D721Med (cell line): ENCODE results near the gene ENO1.
"Not testable (repeated sequence)": the region's sequence is repeated elsewhere in the genome, so short reads cannot be mapped to it uniquely, and the experiment has no call there.

Experiments
- DNase-seq: peaks from one replicate; pipeline ENCODE4 v3.0.0; 2011; ENCODE audit warnings: low spot score; ENCODE audit not compliant: insufficient read length
- FAIRE-seq: peaks from 2 replicates; lab custom pipeline; 2011; peaks lifted over from hg19 to GRCh38; lab: Jason Lieb, UNC
- CTCF ChIP-seq: IDR thresholded peaks from 2 replicates; pipeline ENCODE4 v1.5.1; 2012; ENCODE audit warnings: mild to moderate bottlenecking, control low read depth; ENCODE audit not compliant: insufficient read depth; ENCODE audit errors: missing control alignments

Gene ENO1

GRCh38 chr1:8878448-8878697 lies at the start of gene ENO1:
ENO1 (minus strand) TSS chr1:8878686; CDS start chr1:8874908, 3,778 bp downstream.
- no peak for DNase-seq
- no peak for TF ChIP-seq CTCF
- FAIRE-seq: no peak

- no peak for DNase-seq
- no peak for TF ChIP-seq CTCF
- FAIRE-seq: no peak
Measured at GRCh38 chr1:8926707-8927694, 48.5 kb upstream of the ENO1 start.

GRCh38 chr1:8925960-8926359 lies 47.5 kb upstream of the ENO1 start:
- TF ChIP-seq CTCF: no peak
- FAIRE-seq: no peak
- no peak for DNase-seq

GRCh38 chr1:8925406-8925805 lies 46.9 kb upstream of the ENO1 start:
- FAIRE-seq: no peak
- no peak for TF ChIP-seq CTCF
- DNase-seq: no peak

DNA sequence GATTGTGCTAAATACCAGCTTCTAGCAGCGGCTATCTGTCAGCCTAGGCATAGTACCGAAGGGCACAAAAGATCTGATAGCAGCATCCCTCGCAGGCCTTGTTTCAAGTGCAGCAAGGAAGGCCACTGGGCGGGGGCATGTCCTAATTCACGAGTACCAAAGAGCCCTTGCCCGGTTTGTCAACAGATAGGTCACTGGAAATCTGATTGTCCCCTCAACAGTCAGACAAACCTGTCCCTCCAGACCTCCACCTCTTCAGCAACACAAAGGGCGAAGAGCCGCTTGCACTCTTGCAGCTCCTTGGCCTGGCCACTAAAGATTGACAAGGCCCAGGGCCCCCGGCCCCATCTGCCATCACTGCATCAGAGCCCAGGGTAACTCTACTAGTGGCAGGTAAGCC lies 44.5 kb upstream of the ENO1 start:
- FAIRE-seq: no peak
- no peak for DNase-seq
- no peak for TF ChIP-seq CTCF

DNA sequence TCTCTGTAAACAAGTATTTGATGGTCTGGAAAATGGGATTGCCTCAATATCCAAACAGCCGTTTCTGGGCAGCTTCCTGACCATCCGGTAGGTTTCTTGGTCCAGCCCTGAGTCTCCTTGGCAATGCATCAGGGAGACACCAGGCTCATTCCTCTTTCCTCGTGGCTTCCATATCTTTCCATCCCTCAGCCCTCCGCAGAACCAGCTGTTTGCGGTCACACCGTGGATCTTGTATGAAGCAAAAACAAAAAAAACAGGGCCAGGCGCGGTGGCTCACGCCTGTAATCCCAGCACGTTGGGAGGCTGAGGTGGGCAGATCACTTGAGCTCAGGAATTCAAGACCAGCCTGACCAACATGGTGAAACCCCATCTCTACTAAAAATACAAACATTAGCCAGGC lies 39.0 kb upstream of the ENO1 start:
- not testable (repeated sequence) for DNase-seq, FAIRE-seq

DNA sequence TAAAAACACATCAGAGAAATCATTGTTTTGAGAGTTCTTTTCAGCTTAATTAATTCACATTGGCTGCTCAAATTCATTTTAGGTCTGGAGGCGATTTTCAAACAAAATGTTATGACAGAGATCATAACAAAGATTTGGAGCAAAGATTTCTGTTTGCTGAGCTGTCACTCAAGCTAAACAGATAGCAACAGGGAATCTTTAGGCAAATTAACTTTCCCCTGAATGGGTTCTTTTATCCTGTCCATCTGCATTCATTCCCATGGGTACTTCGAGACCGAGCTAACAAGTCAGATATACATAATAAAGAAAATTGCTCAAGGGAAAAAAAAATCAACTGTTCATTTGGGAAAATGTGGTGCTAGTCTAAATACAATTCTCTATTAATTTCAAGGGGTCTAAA lies 37.0 kb upstream of the ENO1 start:
- no peak for FAIRE-seq

More for the DNA sequence above, 37.0 kb upstream of the ENO1 start:
- DNase-seq: no peak
- TF ChIP-seq CTCF: no peak
